IMR-90 (cell line): Measurements from ENCODE around the gene RTRAF. TPM values are rescaled to one million over a fixed set of nuclear protein-coding genes. Genes with fewer than 3 reads are reported as not detected.

Experiments used
- ATAC-seq: fragments of 200-7000 bp; cut with Tn5 transposase; 2 replicates; pipeline ENCODE4 v1.9.1; 2020; ENCODE audit warnings: low read depth, mild to moderate bottlenecking, moderate library complexity
- BruUV-seq: library from RNA; stranded (reverse); fragments of 400-500 nt; replicated peaks from 2 replicates; lab custom pipeline; 2021; lab: Mats Ljungman, UMichigan
- CTCF ChIA-PET: fragments of 300-600 bp; formaldehyde crosslinking; extraction: SDS; loops from one replicate; lab custom pipeline; 2021; ENCODE audit warnings: antibody characterized with exemption; lab: Yijun Ruan, JAX
- POLR2A ChIA-PET: fragments of 300-600 bp; sonication (Branson Sonifier 250); formaldehyde crosslinking; loops from one replicate; lab custom pipeline; 2022; ENCODE audit warnings: antibody characterized with exemption; ENCODE audit not compliant: unreplicated experiment; lab: Charles Lee
- DNase-seq: peaks from one replicate; pipeline ENCODE4 v3.0.0; 2013
- H2AFZ ChIP-seq: replicated peaks from 2 replicates; pipeline ENCODE3; 2013; ENCODE audit warnings: low read length, mild to moderate bottlenecking; ENCODE audit not compliant: poor library complexity
- H2AK5ac ChIP-seq: 2 replicates; pipeline ENCODE4 v1.6.1; 2013; ENCODE audit warnings: low read depth, low read length, inconsistent platforms
- H2AK9ac ChIP-seq: replicated peaks from 2 replicates; pipeline ENCODE3; 2013; ENCODE audit warnings: mild to moderate bottlenecking, low read depth, low read length, moderate library complexity; ENCODE audit not compliant: poor library complexity
- H2BK120ac ChIP-seq: 2 replicates; pipeline ENCODE4 v1.6.1; 2013; ENCODE audit warnings: low read depth, low read length, inconsistent platforms
- H2BK15ac ChIP-seq: 3 replicates; pipeline ENCODE4 v1.6.1; 2013; ENCODE audit warnings: low read depth, low read length, inconsistent platforms
- H2BK20ac ChIP-seq: 2 replicates; pipeline ENCODE4 v1.6.1; 2013; ENCODE audit warnings: low read depth, mild to moderate bottlenecking, inconsistent platforms, low read length, moderate library complexity
- H2BK5ac ChIP-seq: 2 replicates; pipeline ENCODE4 v1.6.1; 2013; ENCODE audit warnings: mild to moderate bottlenecking, low read depth, low read length, inconsistent platforms; ENCODE audit not compliant: poor library complexity, severe bottlenecking
- H3K14ac ChIP-seq: replicated peaks from 2 replicates; pipeline ENCODE4 v1.6.1; 2013; ENCODE audit warnings: low read depth, low read length, inconsistent platforms
- H3K18ac ChIP-seq: 2 replicates; pipeline ENCODE4 v1.6.1; 2013; ENCODE audit warnings: low read depth, low read length, control low read depth
- H3K23ac ChIP-seq: 2 replicates; pipeline ENCODE4 v1.6.1; 2013; ENCODE audit warnings: low read depth, low read length, inconsistent platforms
- H3K27ac ChIP-seq: 2 replicates; pipeline ENCODE4 v1.5.1; 2013; ENCODE audit warnings: mild to moderate bottlenecking, control low read depth, low read length; ENCODE audit not compliant: insufficient read depth
- H3K27me3 ChIP-seq: 2 replicates; pipeline ENCODE4 v1.6.1; 2013; ENCODE audit warnings: low read length; ENCODE audit not compliant: control insufficient read depth, insufficient read depth
- H3K36me3 ChIP-seq: 2 replicates; pipeline ENCODE4 v1.6.1; 2013; ENCODE audit warnings: low read length, mixed read lengths; ENCODE audit not compliant: control insufficient read depth, insufficient read depth
- H3K4ac ChIP-seq: 2 replicates; pipeline ENCODE4 v1.6.1; 2013; ENCODE audit warnings: low read depth, low read length, inconsistent platforms
- H3K4me1 ChIP-seq: 2 replicates; pipeline ENCODE4 v1.6.1; 2013; ENCODE audit warnings: low read length, mixed read lengths; ENCODE audit not compliant: control insufficient read depth, insufficient read depth
- H3K4me2 ChIP-seq: 2 replicates; pipeline ENCODE4 v1.6.1; 2013; ENCODE audit warnings: low read depth, mild to moderate bottlenecking, control low read depth, low read length, moderate library complexity
- H3K4me3 ChIP-seq: 2 replicates; pipeline ENCODE4 v1.5.1; 2013; ENCODE audit warnings: low read depth, mild to moderate bottlenecking, control low read depth, low read length, moderate library complexity; ENCODE audit not compliant: insufficient read depth
- H3K56ac ChIP-seq: 2 replicates; pipeline ENCODE4 v1.6.1; 2013; ENCODE audit warnings: low read length, inconsistent platforms; ENCODE audit not compliant: insufficient read depth; ENCODE audit errors: extremely low read depth
- H3K79me1 ChIP-seq, 2 experiments: 2 replicates each; pipeline ENCODE4 v1.6.1; 2013; ENCODE audit warnings: low read length in 2 of 2, inconsistent platforms in 1 of 2, low read depth in 1 of 2
- H3K9ac ChIP-seq: 2 replicates; pipeline ENCODE4 v1.6.1; 2013; ENCODE audit warnings: low read depth, low read length, control low read depth
- H3K9me1 ChIP-seq: 2 replicates; pipeline ENCODE4 v1.6.1; 2013; ENCODE audit warnings: low read length, inconsistent platforms; ENCODE audit not compliant: insufficient read depth
- H3K9me3 ChIP-seq: 2 replicates; pipeline ENCODE4 v1.6.1; 2013; ENCODE audit warnings: low read length; ENCODE audit not compliant: control insufficient read depth, insufficient read depth
- H4K20me1 ChIP-seq: 2 replicates; pipeline ENCODE4 v1.6.1; 2013; ENCODE audit warnings: low read length, inconsistent platforms; ENCODE audit not compliant: insufficient read depth
- H4K5ac ChIP-seq: 2 replicates; pipeline ENCODE4 v1.6.1; 2013; ENCODE audit warnings: mild to moderate bottlenecking, low read depth, low read length, control low read depth
- H4K8ac ChIP-seq, 2 experiments: 2 replicates each; pipeline ENCODE4 v1.6.1; 2013; ENCODE audit warnings: low read depth in 2 of 2, low read length in 2 of 2, control low read depth in 1 of 2, inconsistent platforms in 1 of 2
- H4K91ac ChIP-seq: 2 replicates; pipeline ENCODE4 v1.6.1; 2013; ENCODE audit warnings: low read depth, low read length, inconsistent platforms; ENCODE audit not compliant: insufficient read depth
- BHLHE40 ChIP-seq: fragments of 150-350 bp; IDR thresholded peaks from 2 replicates; pipeline ENCODE4 v1.6.1; 2016; ENCODE audit warnings: mild to moderate bottlenecking, low read depth, low read length
- CTCF ChIP-seq: conservative IDR thresholded peaks from 2 replicates; pipeline ENCODE4 v1.5.1; 2012; ENCODE audit warnings: mild to moderate bottlenecking, low read depth, low read length, improper control_type of control experiment
- MAZ ChIP-seq: IDR thresholded peaks from 2 replicates; pipeline ENCODE4 v1.6.1; 2012; ENCODE audit warnings: low read depth, mild to moderate bottlenecking, low read length, improper control_type of control experiment, moderate library complexity, borderline replicate concordance
- WGBS, 2 experiments: methylation state at CpG; one replicate each; pipeline versions ENCODE4 v1.1.5 to v1.1.7; 2013; ENCODE audit warnings: missing lambda C conversion rate in 2 of 2; ENCODE audit not compliant: insufficient read length in 1 of 2; ENCODE audit errors: extremely low coverage in 2 of 2; 5-methylcytosine and 5-hydroxymethylcytosine counted together
- dilution Hi-C: fragments of 300-500 bp; cut with HindIII; formaldehyde crosslinking; loops from one replicate; pipeline ENCODE4 v1.14.3; 2018; ENCODE audit warnings: low sequenced_read_pairs; ENCODE audit not compliant: unreplicated experiment
- in situ Hi-C: fragments of 300-500 bp; cut with MboI; formaldehyde crosslinking; loops from 3 replicates; pipeline ENCODE4 v1.14.3; 2019; ENCODE audit warnings: low sequenced_read_pairs, inconsistent platforms, mixed read lengths
- intact Hi-C: fragments of 100-400 bp; cut with micrococcal nuclease; formaldehyde crosslinking; loops from 2 replicates; pipeline ENCODE4 v1.10.0; 2022
- polyA plus RNA-seq, 3 experiments: library from polyadenylated mRNA; depleted of rRNA; stranded (reverse); fragments of >200 nt; gene quantifications; 2 replicates each; pipeline ENCODE4 v1.2.3, GENCODE V29; 2012; ENCODE audit warnings: low replicate concordance in 1 of 3
- total RNA-seq: library from RNA; depleted of rRNA; stranded (reverse); fragments of >200 nt; gene quantifications from 2 replicates; pipeline ENCODE4 v1.2.3, GENCODE V29; 2012

Gene RTRAF
- total and polyA plus RNA-seq, 2 of the 4 experiments (the other 2 are of a cell fraction), result 53.2 to 102 TPM

- Histone ChIP-seq H4K8ac (peak overlapping the region in 1 of 2 experiments; percentile 51; a peak in 2 of 4 replicates), H4K5ac (peak overlapping the region; percentile 42; the same call in 1 of the 2 replicates), H3K18ac (peak overlapping the region; percentile 71; the same call in 1 of the 2 replicates), H3K79me1 (0 out of 4 replicates have a peak, but pooled peaks cover 0 to 5% of the 10 kb centered on the region in 2 experiments), H3K56ac (no peak overlapping the region), H2BK5ac (peak overlapping the region; percentile 25), H2BK120ac (peak overlapping the region; percentile 36; the same call in 1 of the 2 replicates), H2BK20ac (no peak overlapping the region), H2AFZ (no peak overlapping the region), H3K14ac (peak overlapping the region; percentile 48), H4K20me1 (no peaks in the 10 kb centered on the region), H2AK5ac (no peak overlapping the region), H2BK15ac (peak overlapping the region; percentile 18; the same call in 1 of the 3 replicates), H3K27ac (peak overlapping the region; percentile 47; the same call in 1 of the 2 replicates), H3K4me1 (peaks cover 5% of the 10 kb centered on the region; the same call in 1 of the 2 replicates), H3K27me3 (no peaks in the 10 kb centered on the region), H3K9me1 (peaks cover 4% of the 10 kb centered on the region), H3K4me3 (peak overlapping the region; percentile 44; the same call in 1 of the 2 replicates), H3K9me3 (peaks cover 5% of the 10 kb centered on the region), H3K36me3 (peaks cover 3% of the 10 kb centered on the region; the same call in 1 of the 2 replicates), H3K23ac (0 out of 2 replicates have a peak overlapping the region, but pooled peaks have one; percentile 17), H3K4me2 (peak overlapping the region; percentile 99), H3K4ac (no peak overlapping the region), H3K9ac (peak overlapping the region; percentile 61; the same call in 1 of the 2 replicates), H4K91ac (no peak overlapping the region), H2AK9ac (no peak overlapping the region)
- intact Hi-C loops, result no loop called here
- ATAC-seq, result peak; percentile 71
- CTCF ChIA-PET, result interaction anchor here (1.2 kb wide), 1 partner anchor 16 kb away, joined by 3 read pairs; no protein-coding TSS in a partner anchor
- in situ Hi-C loops, result no loop called here
- no CpG with 5 or more reads among the region's 4 CpGs for WGBS, 2 experiments
- dilution Hi-C loops, result no loop called here
- TF ChIP-seq CTCF (no peak), MAZ (no peak), BHLHE40 (no peak)
- DNase-seq, result peak; percentile 53
- BruUV-seq, result no TSS peak
- POLR2A ChIA-PET, result no interaction called here
Measured at GRCh38 chr14:51963286-51963685, 26.1 kb upstream of the RTRAF start.
